Adrenal gland (tissue), 12 donors: Measurements from ENCODE around the gene CDON. TPM values are rescaled to one million over a fixed set of nuclear protein-coding genes. Genes with fewer than 3 reads are reported as not detected.

ENCODE experiments used
- DNase-seq, 7 donors: peaks; one replicate each; pipeline ENCODE4 v3.0.0-alpha.2; 2019 to 2020
- H3K27ac ChIP-seq, 5 donors: fragments of 200-600 bp; sonication (generic) in 4 of 5; 1 replicate in 3 of 5; 2 replicates in 2 of 5; pipeline versions ENCODE4 v1.5.1 to v1.8.0; 2016 to 2020; ENCODE audit warnings: mild to moderate bottlenecking in 1 of 5
- H3K27me3 ChIP-seq: fragments of 200-600 bp; 2 replicates; pipeline ENCODE4 v1.8.0; 2021
- H3K36me3 ChIP-seq, 2 donors: fragments of 200-600 bp; replicated peaks in 1 of 2; 1 replicate in 1 of 2; 2 replicates in 1 of 2; pipeline versions ENCODE4 v1.5.1 to v1.8.0; 2018 to 2022
- H3K4me1 ChIP-seq, 2 donors: fragments of 200-600 bp; replicated peaks in 1 of 2; 1 replicate in 1 of 2; 2 replicates in 1 of 2; pipeline versions ENCODE4 v1.5.1 to v1.8.0; 2018 to 2021
- H3K4me3 ChIP-seq, 4 donors: fragments of 200-600 bp; sonication (generic) in 3 of 4; one replicate each; pipeline ENCODE4 v1.5.1; 2016 to 2018
- H3K9me3 ChIP-seq, 3 donors: fragments of 200-600 bp; sonication (generic) in 1 of 3; replicated peaks in 1 of 3; 1 replicate in 2 of 3; 2 replicates in 1 of 3; pipeline versions ENCODE4 v1.5.1 to v1.8.0; 2016 to 2021
- CTCF ChIP-seq, 6 experiments: fragments of 450-650 bp in 4 of 6; fragments of 200-600 bp in 2 of 6; sonication (generic) in 1 of 6; IDR thresholded peaks; 1 replicate in 5 of 6; 2 replicates in 1 of 6; pipeline versions ENCODE4 v1.5.1 to v1.8.0; 2016 to 2021; ENCODE audit warnings: antibody characterized with exemption in 6 of 6, mild to moderate bottlenecking in 2 of 6, moderate library complexity in 1 of 6
- POLR2A ChIP-seq, 2 donors: fragments of 450-650 bp; IDR thresholded peaks; one replicate each; pipeline ENCODE4 v1.6.1; 2017; ENCODE audit warnings: antibody characterized with exemption in 2 of 2, mild to moderate bottlenecking in 2 of 2, moderate library complexity in 1 of 2
- whole genome bisulfite sequencing, 4 donors: extraction: QIAGEN DNeasy Blood & Tissue Kit in 2 of 4; methylation state at CpG; one replicate each; pipeline versions ENCODE4 v1.1.5 to v1.1.7; 2013 to 2017; 5-methylcytosine and 5-hydroxymethylcytosine counted together
- intact Hi-C, 2 donors: fragments of 100-400 bp; cut with DNase I; formaldehyde crosslinking; loops; one replicate each; pipeline versions ENCODE4 v1.14.1 to v1.15.0; 2022 to 2023
- polyA plus RNA-seq, 3 donors: library from polyadenylated mRNA; stranded (reverse); fragments of 200-250 nt in 2 of 3; fragments of 350-450 nt in 1 of 3; fragmentation: Illumina TruSeq in 1 of 3; extraction: RNeasy Lipid Tissue Mini Kit (QIAGEN cat#74804) in 1 of 3; gene quantifications; one replicate each; pipeline ENCODE4 v1.2.3, GENCODE V29; 2013 to 2014
- total RNA-seq, 9 donors: library from RNA; depleted of rRNA in 4 of 9; stranded (reverse); fragments of >200 nt in 4 of 9; fragments of 120-200 nt in 1 of 9; fragmentation: NEBNext Ultra II Directional in 1 of 9; extraction: Animal tissue kit (Norgen Biotek cat#: 25700) in 1 of 9; gene quantifications; one replicate each; pipeline versions ENCODE4 v1.1.0 to v1.2.4, GENCODE V29; 2013 to 2023
- donor health status: healthy with polysubstance abuse.
- donor health status: Bipolar disorder and iron deficiency.
- donor health status: DM: yes; HTN: yes; CAD: no.
- donor health status: DM: no; HTN: no; CAD: no.
- donor health status: DM: no; HTN: no; CAD: no.
- donor health status: DM: yes; HTN: yes; CAD: no.

CDON gene
- total and polyA plus RNA-seq, 12 donors: 0.90 to 12.1 (median 3.9) TPM

- H3K4me1 ChIP-seq: no peaks in the 10 kb centered on the region
- 79 to 92% (median 88%) methylated on average over 8 to 9 of the region's 9 CpGs for WGBS, 4 donors
- H3K4me3 ChIP-seq: no peak overlapping the region
- DNase-seq: peak in 1 of 7 donors; percentile 6
- intact Hi-C loops: loop anchor here (5.0 to 10.0 kb wide), 2 partner anchors 241 to 248 kb away; no protein-coding TSS in a partner anchor
- TF ChIP-seq POLR2A (IDR thresholded peaks at IDR 0.05): no peak
- TF ChIP-seq CTCF (IDR thresholded peaks at IDR 0.05): no peak
- no peaks in the 10 kb centered on the region for H3K9me3 ChIP-seq
- H3K36me3 ChIP-seq: no peaks in the 10 kb centered on the region
- H3K27ac ChIP-seq: no peak overlapping the region
- H3K27me3 ChIP-seq: no peaks in the 10 kb centered on the region
These were observed 118.9 kb downstream of the CDON start for GRCh38 chr11:125943661-125944349.

- no peaks in the 10 kb centered on the region for H3K9me3 ChIP-seq
- peak in 1 of 7 donors; percentile 39 for DNase-seq
- TF ChIP-seq CTCF (IDR thresholded peaks at IDR 0.05) (no peak), POLR2A (IDR thresholded peaks at IDR 0.05) (no peak)
- no peaks in the 10 kb centered on the region for H3K27me3 ChIP-seq
- 80 to 89% (median 84%) methylated on average over 12 of the region's 12 CpGs for WGBS, 4 donors
- H3K4me1 ChIP-seq: no peaks in the 10 kb centered on the region
- no peak overlapping the region for H3K4me3 ChIP-seq
- H3K36me3 ChIP-seq: no peaks in the 10 kb centered on the region
- intact Hi-C loops: loop anchor here (5.0 to 10.0 kb wide), 2 partner anchors 242 to 249 kb away; no protein-coding TSS in a partner anchor
- no peak overlapping the region for H3K27ac ChIP-seq
These were observed 119.8 kb downstream of the CDON start for GRCh38 chr11:125942771-125943428.

- WGBS, 4 donors: 36 to 52% (median 42%) methylated on average over 15 to 20 of the region's 20 CpGs
- Histone ChIP-seq H3K27me3 (no peaks in the 10 kb centered on the region), H3K4me3 (no peak overlapping the region), H3K27ac (no peak overlapping the region), H3K9me3 (no peaks in the 10 kb centered on the region), H3K36me3 (no peaks in the 10 kb centered on the region), H3K4me1 (no peaks in the 10 kb centered on the region)
- intact Hi-C loops: loop anchor here (5.0 to 10.0 kb wide), 2 partner anchors 243 to 250 kb away; no protein-coding TSS in a partner anchor
- TF ChIP-seq POLR2A (IDR thresholded peaks at IDR 0.05) (no peak), CTCF (IDR thresholded peaks at IDR 0.05) (peak; percentile 33 to 58 (median 42))
- peak in 6 of 7 donors; percentile 34 to 70 (median 50) for DNase-seq
These were observed 120.8 kb downstream of the CDON start for GRCh38 chr11:125941619-125942611.
